GM18505 (cell line): ENCODE measurements around the gene PROM1.

Experiments used
- ATAC-seq: cut with Tn5 transposase; IDR thresholded peaks from one replicate; pipeline ENCODE4 v1.9.1; 2021; ENCODE audit not compliant: unreplicated experiment
- POLR2A ChIP-seq: IDR thresholded peaks from 4 replicates; pipeline ENCODE4 v1.6.1; 2011; ENCODE audit warnings: borderline replicate concordance; ENCODE audit not compliant: insufficient read depth, insufficient read length; ENCODE audit errors: extremely low read depth

Gene PROM1

GRCh38 chr4:16018841-16019240 is 65.0 kb downstream of the PROM1 start:
- ATAC-seq: no peak
- no peak for TF ChIP-seq POLR2A

- no peak for ATAC-seq
- TF ChIP-seq POLR2A: no peak
Observed at GRCh38 chr4:16018061-16018676, 65.7 kb downstream of the PROM1 start.

GRCh38 chr4:16016536-16016935 is 67.3 kb downstream of the PROM1 start:
- ATAC-seq: no peak
- no peak for TF ChIP-seq POLR2A

- no peak for TF ChIP-seq POLR2A
- no peak for ATAC-seq
Observed at GRCh38 chr4:16011173-16011572, 72.7 kb downstream of the PROM1 start.

DNA sequence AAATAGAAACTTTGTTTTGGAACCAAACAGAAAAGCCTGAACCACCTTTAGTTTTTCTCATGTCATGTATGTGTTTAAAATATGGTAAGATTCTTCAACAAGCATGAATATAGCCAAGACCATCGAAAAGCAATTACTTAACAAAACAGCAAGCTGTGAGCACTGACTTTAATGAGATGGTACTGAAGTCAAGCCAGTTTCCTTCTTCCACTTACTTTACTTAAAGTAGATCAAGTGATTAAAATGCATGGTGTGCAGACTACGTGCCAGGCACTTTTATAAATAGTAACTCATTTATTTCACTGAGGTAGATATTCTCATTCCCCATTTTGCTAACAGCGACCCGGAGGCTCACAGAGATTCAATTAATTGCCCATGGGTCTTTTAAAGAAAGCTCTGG is 74.7 kb downstream of the PROM1 start:
- no peak for TF ChIP-seq POLR2A
- ATAC-seq: no peak

DNA sequence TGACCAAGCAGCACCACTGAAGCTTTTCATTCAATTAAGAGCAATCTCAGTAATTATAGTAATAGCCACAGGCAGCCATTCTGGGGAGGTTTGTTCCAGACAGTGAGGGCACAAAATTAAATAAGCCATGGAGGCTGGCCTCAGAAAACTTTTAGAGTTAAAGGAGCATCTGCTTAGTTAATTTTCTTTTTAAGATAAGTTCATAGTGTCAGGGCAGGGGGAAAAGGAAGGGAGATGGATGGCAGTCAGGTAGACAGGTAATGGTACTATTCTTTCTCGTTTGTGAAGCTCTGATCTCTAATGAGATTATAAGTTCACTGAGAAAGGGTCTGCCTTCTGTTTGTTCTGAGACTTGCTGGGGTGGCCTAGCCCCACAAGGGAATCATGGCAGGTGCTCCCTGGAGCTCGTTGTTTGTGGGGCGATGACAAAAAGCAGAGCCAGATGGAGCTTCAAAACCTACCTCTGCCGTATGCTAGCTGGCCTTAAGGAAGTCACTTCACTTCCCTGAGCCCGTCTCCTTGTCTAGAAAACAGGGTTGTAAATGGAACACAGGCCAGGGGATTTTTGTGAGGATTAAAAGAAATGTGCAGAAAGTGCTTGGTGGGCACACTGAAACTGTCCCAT is 76.2 kb downstream of the PROM1 start:
- no peak for ATAC-seq
- TF ChIP-seq POLR2A: no peak

GRCh38 chr4:16006771-16007446 is 76.9 kb downstream of the PROM1 start:
- ATAC-seq: no peak
- no peak for TF ChIP-seq POLR2A

DNA sequence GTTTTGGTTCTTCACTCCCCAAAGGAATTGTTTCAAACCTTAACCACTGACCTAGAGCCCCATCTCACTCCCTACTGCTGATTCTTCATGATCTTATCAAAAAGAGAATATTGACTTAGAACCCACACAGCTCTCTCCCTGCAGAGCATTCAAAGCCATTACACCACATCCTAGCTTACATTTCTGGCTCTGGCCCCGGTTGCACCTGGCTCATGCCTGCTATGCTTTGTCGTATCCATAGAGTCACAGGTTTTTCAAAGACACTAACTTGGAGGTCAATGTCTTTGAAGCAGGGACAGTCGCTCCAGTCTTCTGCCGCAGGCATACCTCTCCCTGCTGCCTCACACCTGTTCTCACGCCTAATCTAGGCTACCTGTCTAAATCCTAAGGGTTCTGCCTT is 78.1 kb downstream of the PROM1 start:
- no peak for TF ChIP-seq POLR2A
- ATAC-seq: no peak

DNA sequence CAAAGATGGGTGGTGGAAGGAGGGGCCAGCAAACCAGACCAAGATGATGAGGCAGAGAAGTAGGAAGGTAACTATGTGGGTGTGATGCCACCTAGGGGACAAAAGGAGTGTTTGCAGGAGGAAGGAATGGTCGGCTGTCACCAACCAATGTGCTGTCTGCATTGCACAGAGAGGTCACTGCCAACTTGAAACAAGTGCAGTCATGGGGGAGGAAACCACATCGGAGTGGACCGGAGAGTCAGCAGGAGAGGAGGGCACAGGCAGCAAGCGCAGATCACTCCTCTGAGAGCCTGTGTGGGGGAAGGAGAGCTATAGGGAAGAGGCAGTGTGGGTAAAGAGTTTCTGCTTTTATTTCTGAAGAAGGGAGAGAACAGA is 82.4 kb downstream of the PROM1 start:
- ATAC-seq: peak; percentile 95
- no peak for TF ChIP-seq POLR2A

DNA sequence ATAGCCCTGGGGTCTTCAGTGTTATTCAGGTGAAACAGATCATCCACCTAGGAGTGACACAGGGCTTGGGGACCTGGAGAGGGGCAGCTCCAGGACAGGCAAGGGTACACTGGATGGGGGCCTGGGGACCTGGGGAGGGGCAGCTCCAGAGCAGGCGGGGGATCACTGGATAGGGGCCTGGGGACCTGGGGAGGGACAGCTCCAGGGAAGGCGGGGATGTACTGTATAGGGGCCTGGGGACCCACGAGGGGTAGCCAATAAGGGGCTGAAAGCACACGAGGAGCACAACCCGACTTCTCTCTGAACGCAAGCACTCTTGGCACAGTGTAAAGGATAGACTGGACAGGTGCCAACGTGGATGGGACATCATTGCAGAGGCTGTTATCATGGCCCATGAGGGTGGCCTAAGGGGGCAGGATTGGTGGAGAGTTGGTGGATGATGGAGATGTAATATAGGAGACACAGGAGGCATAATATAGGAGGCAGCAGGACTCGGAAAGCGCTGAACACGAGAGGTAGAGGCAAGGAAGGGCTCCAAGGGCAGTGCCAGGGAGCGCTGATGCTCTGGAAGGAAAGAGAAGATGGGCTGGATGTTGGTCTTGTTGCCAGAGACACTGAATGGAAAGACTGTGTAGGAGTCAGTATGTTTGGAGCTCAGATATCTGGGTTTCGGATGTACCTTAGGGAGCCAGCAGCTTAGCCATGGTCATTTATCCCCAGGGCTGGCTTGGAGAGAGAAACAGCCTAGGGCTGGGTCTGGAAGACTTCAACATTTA is 82.9 kb downstream of the PROM1 start:
- ATAC-seq: no peak
- no peak for TF ChIP-seq POLR2A

GRCh38 chr4:15996773-15997172 is 87.0 kb downstream of the PROM1 start:
- TF ChIP-seq POLR2A: no peak
- no peak for ATAC-seq

DNA sequence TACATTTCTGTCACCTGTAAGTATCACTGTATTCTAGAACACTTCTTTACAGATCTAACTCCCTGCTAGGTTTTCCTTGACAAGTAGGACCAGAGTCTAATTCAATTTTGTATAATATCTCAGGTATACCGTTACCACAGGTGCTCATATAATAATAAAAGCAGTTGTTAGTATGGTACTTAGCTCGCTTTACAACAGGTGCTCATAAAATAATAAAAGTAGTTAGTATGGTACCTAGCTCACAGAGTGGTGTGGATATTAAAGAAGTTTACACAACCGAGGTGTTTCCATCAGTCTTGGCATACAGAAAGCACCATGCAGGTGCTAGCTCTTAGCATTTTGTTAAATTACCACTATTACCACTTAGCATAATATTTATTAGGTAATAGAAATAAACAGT is 88.0 kb downstream of the PROM1 start:
- no peak for TF ChIP-seq POLR2A
- ATAC-seq: no peak

DNA sequence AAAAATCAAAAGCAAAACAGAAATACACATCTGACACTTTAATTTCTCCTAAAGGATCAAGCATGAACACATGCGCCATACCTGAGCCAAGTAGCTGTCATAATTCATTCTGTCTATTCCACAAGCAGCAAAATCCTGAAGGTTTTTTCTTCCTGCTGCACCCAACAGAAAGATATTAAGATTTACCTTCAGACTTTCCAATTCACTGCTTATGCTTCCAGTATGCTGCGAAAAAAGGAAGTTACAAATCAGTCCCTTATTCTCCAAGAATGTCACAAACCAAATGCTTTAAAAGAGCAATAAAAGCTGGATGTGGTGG is 91.7 kb downstream of the PROM1 start:
- no peak for ATAC-seq
- no peak for TF ChIP-seq POLR2A
